Stimulated activated CD4-positive, alpha-beta T cell treated with anti-CD3 and anti-CD28 coated beads, Interleukin-1b, Interleukin-23, amount 100 ng/mL, for 48 hours (primary cell): ENCODE data around the gene TMPRSS7.

Experiments used
- DNase-seq: peaks from one replicate; pipeline ENCODE4 v3.0.0-alpha.2; 2020

TMPRSS7 gene, protein sequence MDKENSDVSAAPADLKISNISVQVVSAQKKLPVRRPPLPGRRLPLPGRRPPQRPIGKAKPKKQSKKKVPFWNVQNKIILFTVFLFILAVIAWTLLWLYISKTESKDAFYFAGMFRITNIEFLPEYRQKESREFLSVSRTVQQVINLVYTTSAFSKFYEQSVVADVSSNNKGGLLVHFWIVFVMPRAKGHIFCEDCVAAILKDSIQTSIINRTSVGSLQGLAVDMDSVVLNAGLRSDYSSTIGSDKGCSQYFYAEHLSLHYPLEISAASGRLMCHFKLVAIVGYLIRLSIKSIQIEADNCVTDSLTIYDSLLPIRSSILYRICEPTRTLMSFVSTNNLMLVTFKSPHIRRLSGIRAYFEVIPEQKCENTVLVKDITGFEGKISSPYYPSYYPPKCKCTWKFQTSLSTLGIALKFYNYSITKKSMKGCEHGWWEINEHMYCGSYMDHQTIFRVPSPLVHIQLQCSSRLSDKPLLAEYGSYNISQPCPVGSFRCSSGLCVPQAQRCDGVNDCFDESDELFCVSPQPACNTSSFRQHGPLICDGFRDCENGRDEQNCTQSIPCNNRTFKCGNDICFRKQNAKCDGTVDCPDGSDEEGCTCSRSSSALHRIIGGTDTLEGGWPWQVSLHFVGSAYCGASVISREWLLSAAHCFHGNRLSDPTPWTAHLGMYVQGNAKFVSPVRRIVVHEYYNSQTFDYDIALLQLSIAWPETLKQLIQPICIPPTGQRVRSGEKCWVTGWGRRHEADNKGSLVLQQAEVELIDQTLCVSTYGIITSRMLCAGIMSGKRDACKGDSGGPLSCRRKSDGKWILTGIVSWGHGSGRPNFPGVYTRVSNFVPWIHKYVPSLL

DNA sequence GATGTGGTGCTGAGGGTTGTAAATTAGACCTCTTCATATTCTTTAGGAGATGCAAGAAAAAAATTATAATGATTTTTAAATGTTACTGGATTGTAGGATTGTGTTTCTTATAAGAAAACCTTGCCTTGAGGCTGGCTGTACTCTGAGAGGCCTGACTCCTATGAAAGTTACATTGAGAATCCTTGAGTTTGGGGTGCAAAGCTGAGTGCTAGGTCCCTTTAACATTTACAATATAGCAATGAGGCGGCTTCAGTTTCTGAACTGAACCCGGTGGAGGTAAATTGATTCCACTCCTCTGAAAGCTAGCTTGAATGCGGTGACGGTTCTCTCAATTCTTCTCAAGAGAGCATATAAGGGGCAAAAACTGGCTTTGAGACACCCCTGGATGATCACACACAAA is at the start of gene TMPRSS7:
TMPRSS7 (plus strand) TSS at position 301 of the 400 bp plus-strand sequence. CDS start 110 bp downstream, outside the sequence.
- DNase-seq: no peak

GRCh38 chr3:111986800-111987199 is 47.7 kb upstream of the TMPRSS7 start:
- DNase-seq: no peak

DNA sequence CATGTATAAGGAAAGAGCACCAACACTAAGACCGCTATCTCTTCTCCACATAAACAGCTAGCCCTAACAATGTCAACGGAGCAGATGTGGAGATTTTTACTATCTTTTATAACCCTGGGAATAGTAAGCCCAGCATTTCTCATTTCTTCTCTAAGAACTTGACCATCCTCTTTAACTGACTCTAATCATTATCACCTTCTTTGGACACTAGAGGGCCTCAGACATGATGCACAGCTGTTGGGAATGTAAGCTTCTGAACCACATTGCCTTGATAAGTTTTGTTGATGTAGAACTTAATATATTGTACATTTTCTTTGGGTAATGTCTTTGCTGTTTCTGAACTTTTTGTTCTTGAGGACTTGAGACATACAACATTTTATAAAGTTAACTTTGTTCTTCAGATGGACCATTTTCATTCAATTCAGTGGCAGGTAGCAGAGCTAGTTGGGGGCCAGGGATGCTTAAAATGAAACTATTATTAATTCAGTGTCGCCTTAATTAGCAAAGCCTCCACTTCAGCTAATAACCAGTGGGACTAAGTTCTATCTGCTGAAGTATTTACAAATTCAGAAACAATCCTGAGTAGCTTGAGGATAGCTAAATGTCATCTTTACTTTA is 45.4 kb upstream of the TMPRSS7 start:
- DNase-seq: no peak

- no peak for DNase-seq
Measured at GRCh38 chr3:111993038-111993437, 41.5 kb upstream of the TMPRSS7 start.

DNA sequence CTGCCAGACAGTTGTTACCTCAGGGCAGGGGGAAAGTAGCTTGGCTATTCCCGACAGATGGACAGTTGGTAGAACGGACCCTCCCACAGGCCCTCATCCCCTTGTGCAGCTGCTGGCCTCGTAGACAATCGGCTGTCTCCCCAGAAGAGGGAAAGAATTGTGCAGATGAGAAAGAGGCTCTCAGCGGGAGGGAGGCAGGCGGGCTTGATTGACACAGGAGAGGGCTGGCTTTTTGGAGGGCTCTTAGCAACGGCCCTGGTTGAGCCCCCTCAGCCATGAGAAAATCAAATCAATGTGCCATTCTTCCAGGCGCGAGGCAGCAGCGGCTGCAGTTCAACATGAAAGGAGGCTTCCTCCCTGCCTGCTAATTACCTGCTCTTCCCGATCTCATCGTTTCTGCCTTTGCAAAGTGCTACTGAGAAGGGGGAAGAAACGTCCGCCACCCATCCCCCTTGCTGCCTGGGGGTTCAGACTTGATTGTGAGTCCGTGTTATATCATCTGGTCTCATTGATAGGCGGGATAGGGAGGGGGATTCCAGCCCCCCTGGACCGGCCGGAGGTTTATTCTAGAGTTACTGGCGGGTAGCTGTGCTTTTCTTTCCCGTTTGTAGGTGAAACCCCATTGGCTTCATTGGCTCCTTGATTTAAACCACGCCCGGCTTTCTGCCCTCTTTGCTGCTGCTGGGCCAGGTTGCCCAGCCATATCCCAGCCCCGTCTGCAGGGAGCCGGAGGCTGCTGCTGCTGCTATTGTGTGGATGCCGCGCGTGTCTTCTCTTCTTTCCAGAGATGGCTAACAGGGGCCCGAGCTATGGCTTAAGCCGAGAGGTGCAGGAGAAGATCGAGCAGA is 35.7 kb upstream of the TMPRSS7 start, which contains the start of gene TAGLN3:
TAGLN3 (plus strand) TSS at position 287 of the 848 bp plus-strand sequence; CDS start at position 788, 501 bp downstream.
- no peak for DNase-seq

DNA sequence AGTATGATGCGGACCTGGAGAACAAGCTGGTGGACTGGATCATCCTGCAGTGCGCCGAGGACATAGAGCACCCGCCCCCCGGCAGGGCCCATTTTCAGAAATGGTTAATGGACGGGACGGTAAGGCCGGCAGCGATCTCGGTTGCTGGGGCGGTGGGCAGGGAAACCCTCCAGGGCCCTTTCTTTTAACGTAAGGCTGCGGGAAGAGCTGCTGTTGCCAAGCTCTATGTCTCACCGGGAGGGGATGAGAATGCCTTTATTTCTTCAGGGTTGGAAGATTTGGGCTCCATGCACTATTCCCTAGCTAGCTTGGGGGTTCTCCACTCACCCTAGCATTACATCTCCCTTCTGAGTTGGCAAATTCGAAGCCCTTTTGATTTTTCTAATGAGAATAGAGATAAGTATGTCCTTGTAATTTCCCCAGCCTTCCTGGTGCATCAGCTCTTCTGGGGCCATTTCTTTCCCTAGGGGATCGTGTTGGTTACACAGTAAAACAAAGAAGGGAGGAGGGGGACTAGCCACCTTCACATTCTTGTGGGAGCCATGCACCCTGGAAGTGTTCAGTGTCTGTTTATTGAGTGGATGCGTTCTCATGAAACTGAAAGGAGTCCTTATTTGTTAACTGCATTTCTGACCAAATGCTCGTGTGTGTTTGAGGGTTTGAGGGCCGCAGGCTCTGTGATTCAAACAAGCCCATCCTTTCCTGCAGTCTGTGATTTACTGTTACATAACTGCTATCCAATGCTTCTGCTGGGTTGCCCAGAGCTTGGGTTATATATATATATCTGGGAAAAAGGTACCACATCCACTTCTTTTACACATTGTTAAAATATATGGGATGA is 34.8 kb upstream of the TMPRSS7 start:
- no peak for DNase-seq

GRCh38 chr3:112000367-112000771 is 34.2 kb upstream of the TMPRSS7 start:
- no peak for DNase-seq

- DNase-seq: no peak
Measured at GRCh38 chr3:112000966-112001365, 33.6 kb upstream of the TMPRSS7 start.

GRCh38 chr3:112001526-112001925 is 33.0 kb upstream of the TMPRSS7 start:
- peak; percentile 34 for DNase-seq

DNA sequence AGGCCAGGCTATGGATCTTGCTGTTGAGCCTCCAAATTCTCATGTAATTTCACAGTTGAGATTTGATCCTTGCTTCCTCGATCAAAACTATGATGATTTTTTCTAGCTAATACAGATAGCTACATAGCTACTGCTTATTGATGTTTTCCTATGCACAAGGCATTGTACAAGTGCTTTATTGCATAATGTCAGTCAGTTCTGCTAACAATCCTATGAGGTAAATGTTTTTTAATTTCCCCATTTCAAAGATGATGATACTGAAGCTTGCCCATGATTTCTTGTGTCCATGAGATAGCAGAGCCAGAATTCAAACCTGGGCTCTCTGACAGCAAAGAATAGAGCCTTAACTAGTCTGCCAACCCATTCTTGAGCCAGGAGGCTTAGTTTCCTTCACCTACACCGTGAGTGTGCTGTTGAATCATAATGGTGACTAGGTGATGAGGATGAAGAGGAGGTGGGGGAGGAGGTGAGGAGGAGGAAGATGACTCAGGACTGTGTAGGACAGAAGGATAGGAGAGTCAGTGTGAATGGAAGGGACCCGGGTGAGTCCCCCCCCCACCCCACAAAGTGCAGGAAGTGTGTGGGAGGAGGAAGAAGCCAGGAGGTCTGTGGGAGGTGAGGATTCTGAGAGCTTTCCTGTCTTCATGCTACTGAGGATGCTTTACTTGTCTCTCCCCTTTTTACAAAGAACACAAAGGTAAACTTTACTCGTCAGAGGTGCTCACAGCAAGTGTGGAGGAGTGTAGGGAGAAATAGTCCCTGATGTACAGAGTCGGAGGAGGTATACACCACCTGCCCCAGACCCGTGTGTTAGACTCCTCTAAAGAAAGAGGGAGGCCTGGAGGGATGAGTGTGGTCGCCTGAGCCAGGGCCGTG is 32.2 kb upstream of the TMPRSS7 start:
- DNase-seq: peak; percentile 65

- DNase-seq: no peak
Measured at GRCh38 chr3:112003321-112004080, 31.0 kb upstream of the TMPRSS7 start.

DNA sequence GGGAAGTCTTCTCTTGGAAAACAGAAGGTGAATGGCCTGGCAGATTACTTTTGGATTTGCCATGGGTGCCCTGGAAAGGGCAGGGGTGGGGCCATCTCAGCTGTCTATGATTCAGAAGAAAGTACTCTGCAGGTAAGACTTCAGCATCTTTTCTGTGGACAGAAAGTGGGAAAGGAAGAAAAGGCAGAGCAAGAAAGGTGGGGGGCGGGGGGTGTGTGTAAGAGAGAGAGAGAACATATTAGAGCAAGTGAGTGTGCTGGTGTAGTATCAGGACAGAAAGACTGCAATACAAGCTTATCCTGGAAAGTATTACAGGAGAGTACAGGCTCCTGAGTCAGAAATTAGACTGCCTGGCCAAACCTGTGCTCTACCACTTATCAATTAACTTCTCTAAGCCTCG is 30.3 kb upstream of the TMPRSS7 start:
- DNase-seq: no peak

- DNase-seq: no peak
Measured at GRCh38 chr3:112004669-112005068, 29.9 kb upstream of the TMPRSS7 start.

DNA sequence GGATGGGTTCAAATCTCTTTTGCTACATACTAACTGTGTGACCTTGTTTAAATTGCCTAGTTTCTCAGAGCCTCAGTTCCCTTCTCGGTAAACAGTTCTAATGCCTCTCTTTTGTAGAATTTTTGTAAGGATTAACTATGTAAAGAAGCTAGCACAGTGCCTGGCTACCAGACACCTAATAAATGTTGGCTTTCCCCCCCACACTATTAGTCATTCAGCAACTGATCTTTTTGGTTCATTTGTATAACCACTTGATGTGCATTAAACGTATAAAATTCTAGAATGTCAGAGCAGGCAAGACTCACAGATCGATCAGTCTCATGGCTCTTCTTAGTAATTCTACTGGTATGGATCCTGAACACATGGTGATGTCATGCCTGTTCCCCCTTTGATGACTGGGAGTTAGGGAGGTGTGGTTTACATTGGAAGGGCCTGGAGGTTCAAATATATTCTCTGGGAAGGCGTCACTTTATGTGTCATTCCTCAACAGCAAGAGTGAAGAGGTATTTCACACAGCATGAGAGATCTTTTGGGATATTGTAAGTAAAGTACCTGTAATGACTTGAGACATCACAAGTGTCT is 29.4 kb upstream of the TMPRSS7 start:
- peak; percentile 19 for DNase-seq

GRCh38 chr3:112007633-112008032 is 26.9 kb upstream of the TMPRSS7 start:
- DNase-seq: no peak

DNA sequence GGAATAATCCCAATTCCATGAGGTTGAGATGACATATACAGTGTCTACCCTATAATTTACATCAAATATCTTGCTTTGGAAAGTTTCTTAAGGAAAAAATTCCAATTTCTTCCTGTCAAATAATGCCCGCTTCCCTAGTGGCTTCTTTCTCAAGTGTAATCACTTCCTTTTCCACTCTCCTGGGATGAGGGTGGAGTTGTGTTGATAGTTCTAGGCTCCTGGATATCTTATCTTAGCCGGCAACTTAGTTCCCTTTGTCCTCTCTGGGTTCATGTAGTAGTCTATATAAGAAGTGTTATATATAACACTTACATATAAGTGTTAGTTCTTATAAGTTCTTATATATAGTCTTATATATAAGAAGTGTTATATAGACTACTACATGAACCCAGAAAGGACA is 24.9 kb upstream of the TMPRSS7 start:
- no peak for DNase-seq

- no peak for DNase-seq
Measured at GRCh38 chr3:112010636-112011035, 23.9 kb upstream of the TMPRSS7 start.

GRCh38 chr3:112011376-112011940 is 23.1 kb upstream of the TMPRSS7 start:
- no peak for DNase-seq
